ENCODE data around the gene PDZD2. TPM values are rescaled to one million over a fixed set of nuclear protein-coding genes. Genes with fewer than 3 reads are reported as not detected.

Gene PDZD2
- total and polyA plus RNA-seq, 2 experiments from 2014 or later: 1.7 to 4.0 TPM

DNA sequence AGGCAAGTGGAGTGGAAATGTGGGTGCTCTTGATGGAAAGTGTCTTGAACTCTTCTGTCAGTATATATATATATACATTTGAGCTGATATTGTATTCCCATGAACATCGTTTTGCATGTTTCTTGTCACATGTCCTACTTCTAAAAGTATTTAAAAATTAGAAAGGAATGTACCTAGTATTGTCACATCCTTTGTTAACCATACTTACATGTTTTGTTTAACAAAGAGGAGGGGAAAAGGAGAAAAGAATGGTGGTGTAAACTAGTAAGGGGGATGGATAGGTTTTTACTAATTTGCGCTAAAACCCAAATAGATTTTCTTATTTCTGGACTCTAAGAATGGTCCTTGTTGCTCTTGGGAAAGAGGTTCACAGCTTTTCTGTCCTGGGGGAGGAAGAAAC is 353.4 kb downstream of the PDZD2 start:
- H3K27ac ChIP-seq: no peak overlapping the region
- no peak overlapping the region for H2AFZ ChIP-seq
- no peaks in the 10 kb centered on the region for H3K27me3 ChIP-seq
- no peaks in the 10 kb centered on the region for H3K36me3 ChIP-seq (replicated peaks; ENCODE audit: insufficient read depth, low read depth)
- no peak overlapping the region for H3K4me2 ChIP-seq
- no peak for DNase-seq (ENCODE audit: low spot score)
- 89% methylated on average over 2 of the region's 2 CpGs for WGBS (ENCODE audit: low lambda C conversion rate, missing lambda C conversion rate)
- H3K9me2 ChIP-seq (replicated peaks; ENCODE audit: insufficient read depth): no peaks in the 10 kb centered on the region
- TF ChIP-seq EZH2 (IDR thresholded peaks at IDR 0.05; ENCODE audit: borderline replicate concordance) (no peak), EZH2phosphoT487 (IDR thresholded peaks at IDR 0.05; ENCODE audit: low read depth, severe bottlenecking, unreplicated experiment) (no peak)
- TF ChIP-seq, protein P1, sequence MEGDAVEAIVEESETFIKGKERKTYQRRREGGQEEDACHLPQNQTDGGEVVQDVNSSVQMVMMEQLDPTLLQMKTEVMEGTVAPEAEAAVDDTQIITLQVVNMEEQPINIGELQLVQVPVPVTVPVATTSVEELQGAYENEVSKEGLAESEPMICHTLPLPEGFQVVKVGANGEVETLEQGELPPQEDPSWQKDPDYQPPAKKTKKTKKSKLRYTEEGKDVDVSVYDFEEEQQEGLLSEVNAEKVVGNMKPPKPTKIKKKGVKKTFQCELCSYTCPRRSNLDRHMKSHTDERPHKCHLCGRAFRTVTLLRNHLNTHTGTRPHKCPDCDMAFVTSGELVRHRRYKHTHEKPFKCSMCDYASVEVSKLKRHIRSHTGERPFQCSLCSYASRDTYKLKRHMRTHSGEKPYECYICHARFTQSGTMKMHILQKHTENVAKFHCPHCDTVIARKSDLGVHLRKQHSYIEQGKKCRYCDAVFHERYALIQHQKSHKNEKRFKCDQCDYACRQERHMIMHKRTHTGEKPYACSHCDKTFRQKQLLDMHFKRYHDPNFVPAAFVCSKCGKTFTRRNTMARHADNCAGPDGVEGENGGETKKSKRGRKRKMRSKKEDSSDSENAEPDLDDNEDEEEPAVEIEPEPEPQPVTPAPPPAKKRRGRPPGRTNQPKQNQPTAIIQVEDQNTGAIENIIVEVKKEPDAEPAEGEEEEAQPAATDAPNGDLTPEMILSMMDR (IDR thresholded peaks at IDR 0.05; ENCODE audit: poor library complexity): no peak
- H3K9me3 ChIP-seq (ENCODE audit: low read depth): no peaks in the 10 kb centered on the region
- no peak overlapping the region for H3K4me3 ChIP-seq
- H3K4me1 ChIP-seq (ENCODE audit: insufficient read depth): no peaks in the 10 kb centered on the region
- H3K79me2 ChIP-seq: no peaks in the 10 kb centered on the region
- H4K20me1 ChIP-seq (ENCODE audit: insufficient read depth, poor library complexity, severe bottlenecking): no peaks in the 10 kb centered on the region

DNA sequence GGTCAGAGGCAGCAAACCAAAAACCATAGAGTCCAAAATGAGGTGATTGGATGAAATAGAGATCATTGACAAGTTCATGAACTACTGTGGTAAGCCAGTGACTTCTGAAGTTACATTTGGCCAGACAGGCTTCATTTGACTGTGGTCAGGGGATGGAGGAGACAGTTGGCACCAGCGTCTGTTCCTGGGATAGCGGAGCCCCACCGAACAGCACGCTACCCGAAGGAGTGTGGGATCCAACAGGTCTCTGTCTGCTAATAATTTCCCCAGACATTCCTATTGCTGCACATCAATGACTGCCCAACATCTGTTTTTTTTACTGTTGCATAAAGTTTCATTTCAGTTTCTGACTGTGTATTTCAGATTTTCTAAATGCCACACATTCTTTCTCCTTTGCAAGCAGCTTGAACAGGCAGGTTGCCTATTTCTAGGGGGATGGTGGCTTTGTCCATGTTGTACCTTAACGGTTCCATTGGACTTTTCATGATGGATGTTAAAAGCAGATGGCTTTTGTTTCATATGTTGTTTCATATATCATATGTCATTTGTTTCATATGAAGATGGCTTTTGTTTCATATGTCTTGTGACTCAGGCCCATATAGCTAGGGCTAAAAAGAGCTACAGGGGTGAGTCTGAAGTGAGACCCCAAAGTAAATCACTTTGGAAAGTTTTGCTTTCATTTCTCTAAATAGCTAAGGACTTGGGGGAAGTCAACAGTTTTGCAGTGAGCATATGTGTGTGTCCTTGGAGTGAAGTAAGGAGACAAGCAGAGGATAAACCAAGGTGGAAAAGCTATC is 354.4 kb downstream of the PDZD2 start:
- H3K27ac ChIP-seq: no peak overlapping the region
- H2AFZ ChIP-seq: no peak overlapping the region
- no peak overlapping the region for H3K4me2 ChIP-seq
- H3K9me3 ChIP-seq (ENCODE audit: low read depth): no peaks in the 10 kb centered on the region
- WGBS (ENCODE audit: low lambda C conversion rate, missing lambda C conversion rate): 55% methylated on average over 6 of the region's 6 CpGs
- no peaks in the 10 kb centered on the region for H3K79me2 ChIP-seq
- DNase-seq (ENCODE audit: low spot score): no peak
- TF ChIP-seq EZH2 (IDR thresholded peaks at IDR 0.05; ENCODE audit: borderline replicate concordance): no peak
- TF ChIP-seq, protein P1 (IDR thresholded peaks at IDR 0.05; ENCODE audit: poor library complexity): no peak
- no peak for TF ChIP-seq EZH2phosphoT487 (IDR thresholded peaks at IDR 0.05; ENCODE audit: low read depth, severe bottlenecking, unreplicated experiment)
- no peaks in the 10 kb centered on the region for H3K9me2 ChIP-seq (replicated peaks; ENCODE audit: insufficient read depth)
- H3K4me1 ChIP-seq (ENCODE audit: insufficient read depth): no peaks in the 10 kb centered on the region
- no peaks in the 10 kb centered on the region for H3K27me3 ChIP-seq
- H3K36me3 ChIP-seq (replicated peaks; ENCODE audit: insufficient read depth, low read depth): no peaks in the 10 kb centered on the region
- H4K20me1 ChIP-seq (ENCODE audit: insufficient read depth, poor library complexity, severe bottlenecking): no peaks in the 10 kb centered on the region
- H3K4me3 ChIP-seq: no peak overlapping the region

DNA sequence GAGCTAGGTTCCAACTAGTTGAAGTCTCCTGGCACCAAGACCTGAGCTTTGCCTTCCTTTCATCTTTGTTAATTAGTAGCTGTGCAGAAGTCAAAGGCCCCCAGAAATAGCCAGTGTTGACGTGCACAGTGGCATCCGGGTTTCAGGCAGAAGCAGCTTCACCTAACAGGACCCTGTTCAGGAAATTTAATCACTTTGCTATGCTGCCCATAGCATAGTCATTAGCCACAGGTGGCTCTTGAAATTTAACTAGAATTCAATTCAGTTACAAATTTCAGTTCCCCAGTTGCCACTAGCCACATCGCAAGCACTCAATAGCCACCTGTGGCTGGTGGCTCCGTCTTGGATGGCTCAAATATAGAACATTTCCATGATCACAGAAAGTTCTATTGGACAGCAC is 356.1 kb downstream of the PDZD2 start:
- TF ChIP-seq EZH2phosphoT487 (IDR thresholded peaks at IDR 0.05; ENCODE audit: low read depth, severe bottlenecking, unreplicated experiment) (no peak), EZH2 (IDR thresholded peaks at IDR 0.05; ENCODE audit: borderline replicate concordance) (no peak)
- TF ChIP-seq, protein P1 (IDR thresholded peaks at IDR 0.05; ENCODE audit: poor library complexity): no peak
- 82% methylated on average over 4 of the region's 4 CpGs for WGBS (ENCODE audit: low lambda C conversion rate, missing lambda C conversion rate)

More for the DNA sequence above, 356.1 kb downstream of the PDZD2 start:
- H4K20me1 ChIP-seq (ENCODE audit: insufficient read depth, poor library complexity, severe bottlenecking): no peaks in the 10 kb centered on the region
- H3K79me2 ChIP-seq: no peaks in the 10 kb centered on the region
- H3K4me3 ChIP-seq: no peak overlapping the region
- H2AFZ ChIP-seq: no peak overlapping the region
- H3K9me3 ChIP-seq (ENCODE audit: low read depth): no peaks in the 10 kb centered on the region
- H3K4me1 ChIP-seq (ENCODE audit: insufficient read depth): no peaks in the 10 kb centered on the region
- H3K27ac ChIP-seq: no peak overlapping the region
- H3K4me2 ChIP-seq: no peak overlapping the region
- no peaks in the 10 kb centered on the region for H3K27me3 ChIP-seq
- H3K36me3 ChIP-seq (replicated peaks; ENCODE audit: insufficient read depth, low read depth): no peaks in the 10 kb centered on the region
- DNase-seq (ENCODE audit: low spot score): no peak
- no peaks in the 10 kb centered on the region for H3K9me2 ChIP-seq (replicated peaks; ENCODE audit: insufficient read depth)

Data from hepatocyte (in vitro differentiated cells).